K562 (cell line): ENCODE measurements around the gene PMFBP1. TPM values are rescaled to one million over a fixed set of nuclear protein-coding genes. Genes with fewer than 3 reads are reported as not detected.

ENCODE experiments used
- ATF6 ChIP-seq: sonication (generic); formaldehyde crosslinking; IDR thresholded peaks from 2 replicates; pipeline ENCODE4 v1.4.0; 2020; ENCODE audit warnings: mild to moderate bottlenecking, missing genetic modification reagents
- BDP1 ChIP-seq: IDR thresholded peaks from 3 replicates; pipeline ENCODE4 v1.6.1; 2011; ENCODE audit not compliant: insufficient read length, insufficient read depth
- BRCA1 ChIP-seq, 2 experiments: fragments of 450-650 bp in 1 of 2; sonication (generic) in 1 of 2; formaldehyde crosslinking in 1 of 2; IDR thresholded peaks; 2 replicates each; pipeline versions ENCODE4 v1.5.0 to v1.6.1; 2017 to 2020; ENCODE audit warnings: mild to moderate bottlenecking in 1 of 2, missing genetic modification reagents in 1 of 2
- CCAR2 ChIP-seq: fragments of 200-400 bp; formaldehyde crosslinking; IDR thresholded peaks from 2 replicates; pipeline ENCODE4 v1.6.1; 2017; ENCODE audit warnings: mild to moderate bottlenecking, low read depth, low read length
- HSF4 ChIP-seq: fragments of 250-450 bp; sonication (Bioruptor Pico); IDR thresholded peaks from 2 replicates; pipeline ENCODE4 v2.1.2; 2022; ENCODE audit warnings: mild to moderate bottlenecking, moderate library complexity, borderline replicate concordance
- KAT2B ChIP-seq: IDR thresholded peaks from one replicate; pipeline ENCODE4 v1.6.1; 2012; ENCODE audit warnings: low read depth, mild to moderate bottlenecking, control low read depth, inconsistent platforms, low read length, moderate library complexity
- LEF1 ChIP-seq: fragments of 450-650 bp; IDR thresholded peaks from 2 replicates; pipeline ENCODE4 v1.6.1; 2016; ENCODE audit warnings: mild to moderate bottlenecking
- NR0B1 ChIP-seq: fragments of 450-650 bp; IDR thresholded peaks from one replicate; pipeline ENCODE4 v1.6.1; 2018; ENCODE audit warnings: mild to moderate bottlenecking, moderate library complexity; ENCODE audit not compliant: partially characterized antibody
- RREB1 ChIP-seq: fragments of 250-450 bp; sonication (Bioruptor Pico); IDR thresholded peaks from 2 replicates; pipeline ENCODE4 v1.4.0; 2020
- SAFB2 ChIP-seq: fragments of 200-400 bp; formaldehyde crosslinking; IDR thresholded peaks from 2 replicates; pipeline ENCODE4 v1.6.1; 2018; ENCODE audit warnings: borderline replicate concordance, low read length, low read depth, moderate library complexity; ENCODE audit not compliant: severe bottlenecking
- SRSF9 ChIP-seq: fragments of 200-400 bp; formaldehyde crosslinking; IDR thresholded peaks from 2 replicates; pipeline ENCODE4 v1.6.1; 2017; ENCODE audit warnings: low read depth, low read length, borderline replicate concordance
- TAF9B ChIP-seq: fragments of 450-650 bp; IDR thresholded peaks from 2 replicates; pipeline ENCODE4 v1.6.1; 2018; ENCODE audit warnings: mild to moderate bottlenecking; ENCODE audit not compliant: partially characterized antibody
- ZFPM2 ChIP-seq: fragments of 250-450 bp; sonication (Bioruptor Pico); IDR thresholded peaks from 2 replicates; pipeline ENCODE4 v1.5.1; 2022; ENCODE audit warnings: mild to moderate bottlenecking
- ZFX ChIP-seq: sonication (generic); formaldehyde crosslinking; IDR thresholded peaks from 2 replicates; pipeline ENCODE4 v1.8.0; 2022; ENCODE audit warnings: mild to moderate bottlenecking, missing genetic modification reagents, moderate library complexity
- ZNF57 ChIP-seq: fragments of 450-650 bp; formaldehyde crosslinking; IDR thresholded peaks from 2 replicates; pipeline ENCODE4 v1.4.0; 2020; ENCODE audit warnings: mild to moderate bottlenecking, moderate library complexity
- ZNF75A ChIP-seq: fragments of 450-650 bp; formaldehyde crosslinking; IDR thresholded peaks from 2 replicates; pipeline ENCODE4 v1.4.0; 2020; ENCODE audit warnings: mild to moderate bottlenecking
- ZNF79 ChIP-seq: fragments of 250-450 bp; sonication (Bioruptor Pico); IDR thresholded peaks from 2 replicates; pipeline ENCODE4 v1.4.0; 2020; ENCODE audit warnings: low read depth, mild to moderate bottlenecking, moderate library complexity
- polyA plus RNA-seq, 8 experiments: library from polyadenylated mRNA; depleted of rRNA in 4 of 8; stranded (reverse) in 5 of 8; unstranded in 3 of 8; fragments of >200 nt; fragmentation: Nextera tagmentation in 2 of 8; fragmentation: Illumina TruSeq in 1 of 8; extraction: Ambion mirVana in 2 of 8; extraction: Trizol in 1 of 8; gene quantifications; 2 replicates each; pipeline versions ENCODE4 v1.2.1 to v1.2.3, GENCODE V29; 2011 to 2014; ENCODE audit warnings: inconsistent platforms in 1 of 8, missing spikeins in 1 of 8
- total RNA-seq, 7 experiments: library from RNA; depleted of rRNA in 6 of 7; stranded (reverse); fragments of >200 nt in 6 of 7; fragmentation: Illumina TruSeq in 2 of 7; extraction: Trizol in 2 of 7; gene quantifications; 2 replicates each; pipeline versions ENCODE4 v1.2.1 to v1.2.3, GENCODE V29; 2011 to 2021; ENCODE audit warnings: low replicate concordance in 1 of 7
- TF ChIP-seq, protein P1 (sequence below): sonication (generic); IDR thresholded peaks from 2 replicates; pipeline ENCODE4 v1.6.1; 2016

The PMFBP1 gene
- total and polyA plus RNA-seq, 9 of the 15 experiments (the other 6 are each of a cell fraction or from before 2014, with no cell fraction given): 0.13 to 0.91 (median 0.47) TPM

- TF ChIP-seq ZFX (CRISPR knock-in tag): no peak
- TF ChIP-seq SRSF9: no peak
- TF ChIP-seq ZNF75A (CRISPR knock-in tag): no peak
- TF ChIP-seq KAT2B: no peak
- TF ChIP-seq SAFB2: no peak
- no peak for TF ChIP-seq ATF6
- TF ChIP-seq BRCA1 (IDR thresholded peaks at IDR 0.05): no peak
- TF ChIP-seq BRCA1 (CRISPR knock-in tag; IDR thresholded peaks at IDR 0.05): no peak
- TF ChIP-seq ZFPM2: no peak
- TF ChIP-seq, protein P1, sequence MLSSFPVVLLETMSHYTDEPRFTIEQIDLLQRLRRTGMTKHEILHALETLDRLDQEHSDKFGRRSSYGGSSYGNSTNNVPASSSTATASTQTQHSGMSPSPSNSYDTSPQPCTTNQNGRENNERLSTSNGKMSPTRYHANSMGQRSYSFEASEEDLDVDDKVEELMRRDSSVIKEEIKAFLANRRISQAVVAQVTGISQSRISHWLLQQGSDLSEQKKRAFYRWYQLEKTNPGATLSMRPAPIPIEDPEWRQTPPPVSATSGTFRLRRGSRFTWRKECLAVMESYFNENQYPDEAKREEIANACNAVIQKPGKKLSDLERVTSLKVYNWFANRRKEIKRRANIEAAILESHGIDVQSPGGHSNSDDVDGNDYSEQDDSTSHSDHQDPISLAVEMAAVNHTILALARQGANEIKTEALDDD: no peak
- no peak for TF ChIP-seq HSF4 (CRISPR knock-in tag)
- no peak for TF ChIP-seq NR0B1
- TF ChIP-seq TAF9B: no peak
- no peak for TF ChIP-seq ZNF79 (CRISPR knock-in tag)
- no peak for TF ChIP-seq ZNF57 (CRISPR knock-in tag)
- peak; percentile 78; the same call in 1 of the 2 replicates for TF ChIP-seq LEF1
- no peak for TF ChIP-seq CCAR2
- no peak for TF ChIP-seq BDP1
- TF ChIP-seq RREB1 (CRISPR knock-in tag): no peak
Measured at GRCh38 chr16:72072514-72073342, 99.2 kb downstream of the PMFBP1 start (continued).
